SKM-1 (cell line): ENCODE measurements around the gene APLF.
"Not testable (repeated sequence)": the region's sequence is repeated elsewhere in the genome, so short reads cannot be mapped to it uniquely, and the experiment has no call there.

Source experiments
- DNase-seq: peaks from one replicate; lab custom pipeline; 2025; ENCODE audit not compliant: unreplicated experiment; lab: John Stamatoyannopoulos, UW

The APLF gene

DNA sequence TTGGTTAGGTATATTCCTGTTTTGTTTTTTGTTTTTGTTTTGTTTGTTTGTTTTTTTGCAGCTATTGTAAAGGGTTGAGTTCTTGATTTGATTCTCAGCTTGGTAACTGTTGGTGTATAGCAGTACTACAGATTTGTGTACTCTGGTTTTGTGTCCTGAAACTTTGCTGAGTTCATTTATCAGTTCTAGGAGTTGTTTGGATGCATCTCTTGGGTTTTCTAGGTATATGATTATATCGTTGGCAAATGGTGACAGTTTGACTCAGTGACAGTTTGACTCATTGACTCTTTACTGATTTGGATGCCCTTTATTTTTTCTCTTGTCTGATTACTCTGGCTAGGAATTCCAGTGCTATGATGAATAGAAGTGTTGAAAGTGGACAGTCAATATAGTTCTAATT is 53.7 kb downstream of the APLF start:
- no peak for DNase-seq

DNA sequence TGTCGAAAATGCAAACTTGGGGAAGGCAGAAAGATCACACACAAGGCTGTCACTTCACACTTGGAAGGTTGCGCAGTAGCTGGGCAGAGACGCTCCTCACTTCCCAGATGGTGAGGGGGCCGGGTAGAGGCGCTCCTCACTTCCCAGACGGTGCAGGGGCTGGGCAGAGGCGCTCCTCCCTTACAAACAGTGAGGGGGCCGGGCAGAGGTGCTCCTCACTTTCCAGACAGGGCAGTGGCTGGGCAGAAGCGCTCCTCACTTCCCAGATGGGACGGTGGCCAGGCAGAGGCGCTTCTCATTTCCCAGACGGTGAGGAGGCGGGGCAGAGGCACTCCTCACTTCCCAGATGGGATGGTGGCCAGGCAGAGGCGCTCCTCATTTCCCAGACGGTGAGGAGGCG is 59.6 kb downstream of the APLF start:
- not testable (repeated sequence) for DNase-seq

DNA sequence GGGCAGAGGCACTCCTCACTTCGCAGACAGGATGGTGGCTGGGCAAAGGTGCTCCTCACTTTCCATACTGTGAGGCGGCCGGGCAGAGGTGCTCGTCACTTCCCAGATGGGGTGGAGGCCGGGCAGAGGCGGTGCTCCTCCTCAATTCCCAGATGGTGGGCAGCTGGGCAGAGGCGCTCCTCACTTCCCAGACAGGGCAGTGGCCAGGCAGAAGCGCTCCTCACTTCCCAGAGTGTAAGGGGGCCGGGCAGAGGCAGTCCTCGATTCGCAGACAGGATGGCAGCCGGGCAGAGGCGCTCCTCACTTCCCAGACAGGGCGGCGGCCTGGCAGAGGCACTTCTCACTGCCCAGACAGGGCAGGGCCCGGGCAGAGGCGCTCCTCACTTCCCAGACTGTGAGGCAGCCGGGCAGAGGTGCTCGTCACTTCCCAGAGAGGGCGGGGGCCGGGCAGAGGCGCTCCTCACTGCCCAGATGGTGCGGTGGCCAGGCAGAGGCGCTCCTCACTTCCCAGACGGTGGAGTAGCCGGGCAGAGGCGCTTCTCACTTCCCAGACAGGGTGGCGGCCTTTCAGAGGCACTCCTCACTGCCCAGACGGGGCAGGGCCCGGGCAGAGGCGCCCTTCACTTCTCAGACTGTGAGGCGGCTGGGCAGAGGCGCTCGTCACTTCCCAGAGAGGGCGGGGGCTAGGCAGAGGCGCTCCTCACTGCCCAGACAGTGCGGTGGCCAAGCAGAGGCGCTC is 60.1 kb downstream of the APLF start:
- not testable (repeated sequence) for DNase-seq

DNA sequence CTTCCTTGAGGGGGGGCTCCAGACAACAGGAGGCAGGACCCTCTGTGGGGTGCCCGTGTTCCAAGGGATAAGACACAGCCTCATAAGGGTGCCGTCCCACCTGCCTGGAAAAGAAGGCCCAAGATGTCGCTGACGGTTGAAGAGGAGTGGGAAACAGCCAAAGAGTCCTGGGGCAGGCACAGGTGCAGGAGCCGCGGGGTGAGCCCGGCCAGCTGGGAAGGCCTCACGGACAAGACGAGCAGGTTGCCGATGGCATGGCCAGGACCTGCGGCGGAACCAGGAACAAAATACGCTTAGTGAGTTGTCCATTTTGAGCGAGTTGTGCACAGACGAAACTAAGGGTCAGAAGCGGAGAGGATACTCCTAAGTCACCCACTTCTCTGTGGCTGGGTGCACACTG is 61.8 kb downstream of the APLF start:
- DNase-seq = not testable (repeated sequence)

DNA sequence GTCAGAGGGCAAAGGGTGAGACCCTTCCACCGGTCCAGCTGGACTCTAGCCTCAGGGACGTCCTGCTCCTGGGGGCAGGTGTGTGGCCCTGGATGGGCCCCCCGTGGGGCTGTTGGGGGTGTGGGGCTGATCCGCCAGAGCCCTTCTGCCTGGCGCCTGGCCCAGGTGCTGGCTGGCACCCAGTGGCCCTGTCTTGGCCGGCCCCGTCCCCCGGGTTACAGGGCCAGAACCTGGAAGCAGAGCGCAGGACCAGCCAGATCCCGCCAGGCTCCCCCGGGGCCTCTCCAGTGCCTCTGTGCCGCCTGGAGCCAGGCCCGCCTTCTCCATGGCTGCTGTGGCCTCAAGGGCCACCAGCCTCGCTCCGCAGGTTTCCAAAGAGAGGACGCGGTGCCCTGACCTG is 62.3 kb downstream of the APLF start:
- DNase-seq = not testable (repeated sequence)

- DNase-seq = no peak
Observed at GRCh38 chr2:68536000-68536399, 68.6 kb downstream of the APLF start.

DNA sequence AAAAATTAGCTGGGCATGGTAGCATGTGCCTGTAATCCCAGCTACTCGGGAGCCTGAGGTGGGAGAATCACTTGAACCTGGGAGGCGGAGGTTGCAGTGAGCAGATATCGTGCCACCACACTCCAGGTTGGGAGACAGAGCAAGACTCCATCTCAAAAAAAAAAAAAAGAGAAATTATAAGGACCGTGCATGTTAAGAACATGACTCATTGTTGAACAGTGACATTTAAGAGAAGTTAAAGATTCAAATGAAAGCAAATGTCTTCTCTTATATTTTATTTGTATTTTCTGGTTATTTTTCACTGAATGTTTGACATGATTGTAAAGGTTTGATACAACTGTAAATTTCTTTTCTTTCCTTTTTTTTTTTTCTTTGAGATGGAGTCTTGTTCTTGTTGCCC is 69.6 kb downstream of the APLF start:
- DNase-seq = no peak

DNA sequence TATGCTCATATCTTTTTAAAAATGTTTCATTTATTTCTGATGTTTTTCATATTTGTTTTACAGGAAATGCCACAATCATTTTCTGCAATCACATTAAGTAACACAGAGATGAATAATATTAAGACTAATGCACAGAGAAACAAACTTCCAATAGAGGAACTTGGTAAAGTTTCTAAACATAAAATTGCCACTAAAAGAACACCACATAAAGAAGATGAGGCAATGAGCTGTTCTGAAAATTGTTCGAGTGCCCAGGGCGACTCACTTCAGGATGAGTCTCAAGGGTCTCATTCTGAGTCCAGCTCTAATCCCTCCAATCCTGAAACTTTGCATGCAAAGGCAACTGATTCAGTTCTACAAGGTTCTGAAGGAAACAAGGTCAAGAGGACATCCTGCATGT is 70.4 kb downstream of the APLF start:
- DNase-seq = no peak

DNA sequence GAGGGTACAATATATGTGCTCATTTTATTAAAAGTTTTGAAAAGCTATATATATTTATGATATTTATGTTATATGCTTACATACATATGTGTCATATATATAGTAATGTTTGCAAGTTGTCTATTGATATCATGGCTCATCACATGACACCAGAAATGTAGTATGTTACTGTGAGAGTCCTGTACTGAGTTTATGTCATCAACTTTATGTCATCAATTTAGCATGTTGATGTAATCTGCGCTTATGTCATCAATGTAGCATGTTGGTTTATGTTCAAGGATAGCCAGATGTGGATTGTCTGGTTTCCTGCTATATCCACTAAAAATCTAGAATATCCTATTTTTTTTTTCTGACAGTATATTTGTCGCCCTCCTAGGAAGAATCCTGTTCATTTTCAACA is 77.4 kb downstream of the APLF start:
- DNase-seq = no peak

DNA sequence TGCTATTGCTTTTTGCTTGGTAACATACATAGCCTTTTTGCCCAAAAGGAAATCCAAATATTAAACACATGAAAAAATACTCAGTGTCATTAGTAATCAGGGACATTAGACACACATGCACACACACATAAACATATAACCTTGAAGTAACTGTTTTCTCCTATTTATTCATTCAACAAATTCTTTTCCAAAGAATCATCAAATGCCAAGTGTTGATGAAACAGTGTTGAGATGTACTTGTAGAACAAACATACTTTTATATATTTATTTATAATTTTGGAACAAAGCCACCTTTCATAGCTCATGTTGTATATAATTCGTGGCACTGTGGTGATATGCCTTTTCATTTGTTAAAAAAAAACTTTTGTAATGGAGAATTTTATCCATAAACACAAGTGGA is 81.0 kb downstream of the APLF start:
- no peak for DNase-seq

DNA sequence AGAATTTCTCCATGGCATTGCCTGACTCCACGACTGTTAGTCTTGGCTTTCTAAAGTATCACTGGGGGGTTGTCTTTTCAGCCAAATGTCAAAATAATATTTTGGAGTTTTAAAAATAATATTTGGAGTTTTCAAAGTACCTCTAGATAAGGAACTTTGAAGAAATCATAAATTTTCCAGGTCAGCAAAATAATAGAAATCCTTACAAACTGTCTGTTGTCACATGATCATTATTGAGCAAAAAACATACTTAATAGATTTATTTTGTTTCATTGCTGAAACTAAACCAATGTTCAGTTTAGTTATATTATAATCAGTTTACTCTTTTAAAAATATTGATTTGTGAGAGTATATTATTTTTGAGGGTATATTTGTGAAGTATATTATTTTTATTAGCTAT is 85.7 kb downstream of the APLF start:
- no peak for DNase-seq

GRCh38 chr2:68555425-68556206 is 88.2 kb downstream of the APLF start:
- DNase-seq = not testable (repeated sequence)

DNA sequence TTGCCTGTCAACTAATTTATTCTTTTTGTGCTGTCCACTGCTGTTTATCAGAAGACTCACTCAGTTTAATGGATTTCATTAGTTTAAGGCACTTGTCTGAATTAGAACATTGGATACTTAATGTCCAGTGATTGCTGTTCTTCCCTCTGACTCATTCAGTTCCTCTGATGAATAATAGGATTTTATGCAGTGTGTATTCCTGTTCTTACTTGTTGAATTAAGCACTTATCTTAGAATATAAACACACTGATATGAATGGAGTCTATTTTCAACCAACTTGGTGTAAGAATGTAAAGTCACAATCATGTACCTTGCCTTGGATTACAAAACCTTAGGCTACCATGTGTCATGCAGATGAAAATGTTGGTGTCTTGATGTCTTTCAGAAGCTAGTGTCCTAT is 89.0 kb downstream of the APLF start:
- no peak for DNase-seq

GRCh38 chr2:68558576-68558975 is 91.2 kb downstream of the APLF start:
- DNase-seq = no peak

- no peak for DNase-seq
Observed at GRCh38 chr2:68559692-68560091, 92.3 kb downstream of the APLF start.

DNA sequence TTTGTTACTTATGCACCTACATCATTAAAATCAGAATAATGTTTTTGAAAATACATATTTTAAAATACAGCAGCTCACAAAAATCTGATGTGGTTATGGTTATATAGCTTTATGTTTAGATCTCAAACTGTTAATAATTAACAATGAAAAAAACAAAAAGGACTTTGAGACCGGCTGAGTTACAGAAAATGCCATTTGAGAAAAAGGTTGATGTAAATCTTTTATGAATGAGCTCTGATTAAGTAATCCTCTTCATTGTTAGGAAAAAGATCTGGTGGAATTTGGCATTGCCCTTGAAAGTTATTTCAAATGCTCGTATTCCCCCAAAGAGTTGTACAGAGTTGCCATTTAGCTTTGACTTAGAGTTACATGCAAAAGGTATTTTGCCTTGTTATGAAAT is 93.2 kb downstream of the APLF start:
- DNase-seq = no peak

GRCh38 chr2:68561372-68561771 is 94.0 kb downstream of the APLF start:
- DNase-seq = no peak

- no peak for DNase-seq
Observed at GRCh38 chr2:68562934-68563333, 95.5 kb downstream of the APLF start.

DNA sequence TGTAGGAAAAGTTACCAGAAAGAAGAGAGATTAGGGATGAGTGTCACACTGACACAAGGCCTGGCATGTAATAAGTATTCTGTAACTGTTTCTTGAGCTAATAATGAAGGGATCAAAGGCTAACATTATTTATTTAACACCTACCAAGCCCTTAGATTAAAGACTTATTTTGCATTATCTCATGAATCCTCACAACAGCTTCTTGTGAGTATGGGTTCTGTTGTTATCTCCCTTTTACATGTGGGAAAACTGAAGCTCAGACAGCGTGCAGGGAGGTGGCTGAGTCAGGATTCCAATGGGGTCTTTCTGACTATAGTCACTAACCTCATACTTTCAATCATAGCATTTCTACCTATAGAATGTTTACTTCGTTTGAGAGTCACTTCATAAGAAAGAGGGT is 97.0 kb downstream of the APLF start:
- DNase-seq = no peak

- DNase-seq = no peak
Observed at GRCh38 chr2:68565273-68565672, 97.9 kb downstream of the APLF start.

- no peak for DNase-seq
Observed at GRCh38 chr2:68565858-68566257, 98.5 kb downstream of the APLF start.

DNA sequence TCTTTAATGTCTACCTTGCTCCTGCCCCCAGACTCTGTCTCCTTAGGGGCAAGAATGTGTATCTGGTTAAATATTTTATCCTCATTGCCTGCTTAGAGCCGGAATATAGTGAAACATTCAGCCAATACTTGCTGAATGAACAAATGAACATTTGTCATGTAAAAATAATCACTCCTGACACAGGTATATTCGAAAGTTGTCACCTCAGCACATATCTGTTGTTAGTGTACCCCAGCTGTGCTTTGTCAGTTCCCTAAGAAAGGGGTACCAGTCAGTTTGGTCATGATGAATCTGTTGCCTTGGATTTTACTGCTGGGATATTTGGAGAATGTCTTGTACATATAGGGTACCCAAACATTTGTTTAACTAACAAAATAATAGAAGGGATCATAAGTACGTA is 99.0 kb downstream of the APLF start:
- DNase-seq = no peak

GRCh38 chr2:68568116-68568515 is 100.7 kb downstream of the APLF start:
- DNase-seq = no peak
